ENCODE data around the gene CAMSAP1.
"Not testable (repeated sequence)": the region's sequence is repeated elsewhere in the genome, so short reads cannot be mapped to it uniquely, and the experiment has no call there.

The CAMSAP1 gene, protein sequence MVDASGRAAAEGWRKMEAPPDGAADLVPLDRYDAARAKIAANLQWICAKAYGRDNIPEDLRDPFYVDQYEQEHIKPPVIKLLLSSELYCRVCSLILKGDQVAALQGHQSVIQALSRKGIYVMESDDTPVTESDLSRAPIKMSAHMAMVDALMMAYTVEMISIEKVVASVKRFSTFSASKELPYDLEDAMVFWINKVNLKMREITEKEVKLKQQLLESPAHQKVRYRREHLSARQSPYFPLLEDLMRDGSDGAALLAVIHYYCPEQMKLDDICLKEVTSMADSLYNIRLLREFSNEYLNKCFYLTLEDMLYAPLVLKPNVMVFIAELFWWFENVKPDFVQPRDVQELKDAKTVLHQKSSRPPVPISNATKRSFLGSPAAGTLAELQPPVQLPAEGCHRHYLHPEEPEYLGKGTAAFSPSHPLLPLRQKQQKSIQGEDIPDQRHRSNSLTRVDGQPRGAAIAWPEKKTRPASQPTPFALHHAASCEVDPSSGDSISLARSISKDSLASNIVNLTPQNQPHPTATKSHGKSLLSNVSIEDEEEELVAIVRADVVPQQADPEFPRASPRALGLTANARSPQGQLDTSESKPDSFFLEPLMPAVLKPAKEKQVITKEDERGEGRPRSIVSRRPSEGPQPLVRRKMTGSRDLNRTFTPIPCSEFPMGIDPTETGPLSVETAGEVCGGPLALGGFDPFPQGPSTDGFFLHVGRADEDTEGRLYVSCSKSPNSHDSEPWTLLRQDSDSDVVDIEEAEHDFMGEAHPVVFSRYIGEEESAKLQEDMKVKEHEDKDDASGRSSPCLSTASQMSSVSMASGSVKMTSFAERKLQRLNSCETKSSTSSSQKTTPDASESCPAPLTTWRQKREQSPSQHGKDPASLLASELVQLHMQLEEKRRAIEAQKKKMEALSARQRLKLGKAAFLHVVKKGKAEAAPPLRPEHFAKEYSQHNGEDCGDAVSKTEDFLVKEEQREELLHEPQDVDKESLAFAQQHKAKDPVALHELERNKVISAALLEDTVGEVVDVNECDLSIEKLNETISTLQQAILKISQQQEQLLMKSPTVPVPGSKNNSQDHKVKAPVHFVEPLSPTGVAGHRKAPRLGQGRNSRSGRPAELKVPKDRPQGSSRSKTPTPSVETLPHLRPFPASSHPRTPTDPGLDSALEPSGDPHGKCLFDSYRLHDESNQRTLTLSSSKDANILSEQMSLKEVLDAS (N-terminal part only)

DNA sequence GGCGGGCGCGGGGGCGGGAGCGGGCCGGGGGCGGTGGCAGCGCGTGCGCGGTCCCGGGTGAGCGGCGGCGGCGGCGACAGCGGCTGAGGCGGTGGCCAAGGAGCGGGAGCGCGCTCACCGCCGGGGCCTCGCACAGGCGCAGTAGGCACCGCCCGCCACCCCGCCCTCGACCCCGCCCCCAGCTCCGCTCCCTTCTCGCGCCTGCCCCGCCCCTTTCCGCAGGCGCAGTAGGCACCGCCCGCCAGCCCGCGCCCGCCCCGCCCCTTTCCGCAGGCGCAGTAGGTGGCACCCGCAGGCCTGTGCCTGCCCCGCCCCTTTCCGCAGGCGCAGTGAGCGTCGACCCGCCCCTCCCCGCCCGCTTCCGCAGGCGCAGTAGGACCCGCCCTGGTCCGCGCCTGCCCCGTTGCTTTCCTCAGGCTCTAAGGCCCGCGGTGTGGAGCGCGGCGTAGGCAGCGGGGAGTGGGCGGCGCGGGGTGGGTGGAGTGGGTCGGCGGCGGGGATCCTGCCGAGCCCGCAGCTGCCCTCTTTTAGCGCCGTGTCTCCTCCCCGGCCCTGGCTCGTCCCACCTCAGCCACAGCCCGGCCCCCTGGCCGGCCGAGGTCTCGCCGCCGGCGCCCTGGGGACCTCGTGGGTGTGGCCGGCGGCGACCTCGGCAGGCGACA is at the start of gene CAMSAP1:
CAMSAP1 (minus strand) TSS at position 116 of the 662 bp plus-strand sequence. CDS start 387 bp downstream, outside the sequence.
- peak; percentile 94 to 96 for DNase-seq

DNA sequence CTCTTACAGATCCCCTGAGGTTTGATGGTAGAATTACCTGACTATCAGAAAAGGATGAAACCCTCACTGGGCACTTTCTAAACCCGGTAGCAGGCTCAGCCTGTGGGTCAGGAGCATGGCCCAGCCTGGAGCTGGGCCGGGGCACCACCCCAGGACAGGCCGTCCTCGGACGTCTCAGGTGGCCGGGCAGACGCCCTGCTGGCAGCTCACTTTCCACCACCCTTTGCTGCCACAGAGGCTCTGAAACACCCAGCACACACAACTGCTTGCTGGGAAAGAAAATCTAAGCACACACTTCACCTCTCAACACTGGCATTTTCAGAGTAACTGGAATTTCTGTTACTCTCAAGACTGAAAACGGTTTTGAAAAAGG is 49.4 kb upstream of the CAMSAP1 start:
- DNase-seq: no peak

DNA sequence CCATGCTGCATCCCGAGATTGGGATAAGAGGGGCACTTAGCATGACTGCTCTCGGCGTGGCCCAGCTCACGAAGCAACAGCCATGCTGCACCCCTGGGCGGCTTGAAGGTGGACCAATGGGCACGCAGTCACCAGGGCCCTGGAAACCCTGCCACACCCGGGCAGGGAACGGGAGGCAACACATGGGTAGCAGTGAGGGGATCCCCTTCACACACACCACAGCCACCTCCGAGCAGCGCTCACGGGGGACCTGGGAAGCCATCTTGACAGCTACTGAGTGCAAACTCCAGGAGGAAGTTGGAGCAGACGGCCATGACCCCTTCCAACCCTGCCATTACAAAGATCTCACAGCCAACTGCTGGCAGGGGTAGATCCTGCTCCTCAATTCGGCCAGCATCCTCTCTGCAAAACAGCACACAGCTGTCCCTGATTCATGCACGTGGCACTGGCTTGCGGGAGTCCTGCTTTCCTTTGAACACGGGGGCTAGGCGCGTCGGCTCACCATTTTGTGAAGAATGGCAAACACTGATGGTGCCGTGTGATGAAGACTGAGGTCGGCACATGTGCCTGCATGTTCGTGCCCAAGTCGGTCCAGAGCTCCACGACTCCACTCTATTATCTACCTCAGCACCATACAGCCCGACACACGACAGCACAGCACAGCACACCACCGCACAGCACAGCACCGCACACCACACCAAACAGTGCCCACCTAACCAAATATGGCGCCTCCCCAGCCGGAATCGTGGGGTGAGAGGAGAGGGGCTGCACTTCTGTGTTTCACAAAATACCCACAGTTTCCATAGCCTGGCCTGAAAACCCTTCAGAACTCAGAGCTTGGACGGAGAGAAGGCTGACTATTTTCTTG is 48.8 kb upstream of the CAMSAP1 start:
- DNase-seq: no peak

DNA sequence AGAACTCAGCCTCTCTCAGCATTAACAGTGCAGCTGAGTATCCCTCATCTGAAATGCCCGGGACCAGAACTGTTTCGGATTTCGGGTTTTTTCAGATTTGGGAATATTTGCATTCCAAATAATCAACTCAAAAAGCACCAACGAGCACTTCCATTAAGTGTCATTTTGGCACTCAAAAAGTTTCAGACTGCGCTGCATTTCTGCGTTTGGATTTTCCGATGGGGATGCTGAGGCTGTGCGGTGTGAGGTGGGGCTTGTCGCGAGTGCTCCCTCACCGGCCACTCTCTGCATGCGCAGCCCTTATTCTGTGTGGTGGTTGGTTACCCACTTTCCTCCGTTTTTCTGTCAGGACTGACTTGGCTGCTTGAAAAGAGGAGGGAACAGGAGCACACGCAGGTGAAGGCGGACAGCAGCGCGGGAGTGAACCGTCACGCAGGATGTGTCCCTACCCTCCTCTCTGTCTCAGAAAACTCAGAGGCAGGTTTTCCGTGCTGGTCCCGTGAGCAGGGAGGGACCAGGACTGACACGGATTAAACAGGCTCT is 45.4 kb upstream of the CAMSAP1 start:
- DNase-seq: no peak

DNA sequence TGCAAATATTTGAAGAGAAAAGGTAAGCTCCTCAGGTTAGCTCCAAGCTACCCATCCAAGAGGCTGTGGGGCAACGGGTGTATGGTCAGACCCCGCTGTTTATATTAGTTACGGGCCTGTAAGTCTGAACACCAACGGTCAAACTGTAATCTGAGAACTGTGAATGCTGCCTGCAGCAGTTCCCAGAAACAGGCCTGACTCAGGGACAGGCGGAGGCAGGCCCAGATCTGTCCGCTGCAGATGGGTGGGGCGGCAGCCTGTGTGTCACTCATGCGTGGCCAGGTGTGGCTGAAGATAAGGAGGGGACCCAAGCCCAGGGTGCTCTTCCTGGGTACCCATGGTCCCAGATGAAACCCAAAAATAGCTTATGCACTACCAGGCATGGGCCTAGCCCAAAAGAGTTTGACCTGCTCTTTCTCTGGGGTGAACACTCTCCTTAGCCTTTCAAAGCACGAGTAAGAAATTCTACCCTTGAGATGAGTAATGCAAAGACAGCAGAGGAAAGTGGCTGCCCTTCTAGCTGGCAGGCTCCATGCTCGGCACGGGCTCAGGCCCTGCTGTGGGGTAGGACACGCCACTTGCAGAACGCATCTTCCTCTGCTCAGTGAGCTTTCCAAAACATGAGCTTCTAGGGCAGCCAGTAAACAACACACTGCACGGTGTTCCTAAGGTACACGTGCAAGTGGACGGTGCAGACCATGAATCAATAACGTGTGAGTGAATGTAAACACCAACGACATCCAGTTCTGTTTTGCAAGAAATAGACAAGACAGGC is 44.7 kb upstream of the CAMSAP1 start:
- no peak for DNase-seq

DNA sequence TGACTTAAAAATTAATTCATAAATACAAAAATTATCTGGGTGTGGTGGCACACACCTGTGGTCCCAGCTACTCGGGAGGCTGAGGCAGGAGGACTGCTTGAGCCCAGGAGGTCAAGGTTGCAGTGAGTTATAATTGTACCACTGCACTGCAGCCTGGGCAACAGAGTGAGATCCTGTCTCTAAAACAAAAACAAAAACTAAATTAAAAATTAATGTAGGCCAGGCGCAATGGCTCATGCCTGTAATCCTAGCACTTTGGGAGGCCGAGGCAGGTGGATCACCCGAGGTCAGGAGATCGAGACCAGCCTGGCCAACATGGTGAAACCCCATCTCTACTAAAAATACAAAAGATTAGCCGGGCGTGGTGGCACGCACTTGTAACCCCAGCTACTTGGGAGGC is 44.0 kb upstream of the CAMSAP1 start:
- DNase-seq: not testable (repeated sequence)

DNA sequence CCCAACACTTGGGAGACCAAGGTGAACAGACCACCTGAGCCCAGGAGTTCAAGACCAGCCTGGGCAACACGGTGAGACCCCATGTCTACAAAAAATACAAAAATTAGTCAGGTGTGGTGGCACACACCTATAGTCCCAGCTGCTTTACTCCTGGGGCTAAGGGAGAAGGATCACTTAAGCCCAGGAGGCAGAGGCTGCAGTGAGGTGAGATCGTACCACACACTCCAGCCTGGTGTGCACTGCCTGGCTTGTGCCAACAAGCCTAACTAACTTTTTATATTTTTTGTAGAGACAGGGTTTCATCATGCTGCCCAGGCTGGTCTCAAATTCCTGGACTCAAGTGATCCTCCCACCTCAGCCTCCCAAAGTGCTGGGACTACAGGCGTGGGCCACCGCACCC is 43.5 kb upstream of the CAMSAP1 start:
- not testable (repeated sequence) for DNase-seq

DNA sequence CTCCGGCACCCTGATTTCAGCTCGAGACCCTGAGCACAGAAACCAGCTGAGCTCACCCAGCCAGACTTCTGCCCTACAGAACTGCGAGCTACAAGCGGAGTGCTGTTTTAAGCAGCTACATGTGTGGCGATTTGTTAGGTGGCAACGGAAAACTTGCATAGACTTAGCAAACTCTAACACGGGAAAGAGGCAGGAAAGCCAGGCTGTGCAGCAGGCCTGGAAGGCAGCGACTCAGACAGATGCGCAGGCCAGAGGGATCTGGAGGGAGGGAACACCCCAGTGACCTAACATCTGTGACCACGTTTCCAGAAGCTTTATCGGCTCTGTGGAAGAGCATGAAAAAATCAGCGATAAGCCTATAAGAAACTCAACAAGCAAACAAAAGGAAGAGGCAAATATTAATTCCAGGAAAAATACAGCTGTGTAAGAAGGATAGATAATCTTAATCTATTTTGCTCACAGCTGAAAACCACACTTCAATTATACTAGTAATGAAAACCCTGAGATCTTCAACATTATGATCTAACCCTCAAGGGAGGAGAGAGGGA is 42.9 kb upstream of the CAMSAP1 start:
- DNase-seq: no peak

DNA sequence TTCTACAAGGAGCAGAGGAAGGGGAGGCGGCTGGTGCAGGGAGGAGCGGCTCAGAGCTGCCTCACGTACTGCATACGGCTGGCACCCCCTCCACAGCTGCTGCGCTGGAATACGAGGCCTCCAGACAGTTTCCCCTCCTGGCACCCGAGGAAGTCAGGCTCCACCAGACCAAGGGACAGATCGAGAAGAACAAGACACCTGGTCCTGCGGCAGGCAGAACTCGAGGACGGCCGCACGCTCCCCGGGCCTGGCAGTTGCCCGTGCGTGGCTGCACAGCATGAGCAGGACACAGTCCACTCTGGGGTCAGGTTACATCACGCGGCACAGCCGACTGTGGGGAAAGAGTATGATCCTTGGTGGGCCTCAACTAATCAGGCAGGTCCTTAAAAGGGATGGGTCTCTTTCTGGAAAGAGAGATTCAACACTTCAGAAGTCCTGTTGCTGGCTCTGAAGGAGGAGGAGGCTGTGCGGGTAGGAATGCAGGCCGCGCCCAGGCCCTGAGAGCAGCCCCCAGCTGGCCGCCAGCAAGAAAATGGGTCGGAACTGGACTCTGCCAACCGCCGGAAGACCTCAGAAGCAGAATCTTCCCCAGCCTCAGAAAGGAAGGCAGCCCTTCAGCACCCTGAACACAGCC is 42.3 kb upstream of the CAMSAP1 start:
- no peak for DNase-seq

DNA sequence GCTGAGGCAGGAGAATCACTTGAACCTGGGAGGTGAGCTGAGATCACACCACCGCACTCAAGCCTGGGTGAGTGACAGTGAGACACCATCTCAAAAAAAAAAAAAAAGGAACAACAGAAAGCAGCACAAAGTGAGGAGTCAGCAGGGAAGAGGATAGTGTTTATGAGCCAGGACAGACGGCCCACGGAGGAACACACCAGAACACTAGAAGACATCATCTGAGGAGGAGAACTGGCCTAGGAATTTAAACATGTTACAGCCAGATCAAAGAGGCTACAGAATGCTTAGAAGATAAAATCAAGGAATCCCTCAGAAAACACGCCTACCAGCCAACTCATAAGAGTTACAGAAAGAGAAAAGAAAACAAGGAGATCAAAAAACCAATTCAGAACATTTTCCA is 41.6 kb upstream of the CAMSAP1 start:
- DNase-seq: no peak

DNA sequence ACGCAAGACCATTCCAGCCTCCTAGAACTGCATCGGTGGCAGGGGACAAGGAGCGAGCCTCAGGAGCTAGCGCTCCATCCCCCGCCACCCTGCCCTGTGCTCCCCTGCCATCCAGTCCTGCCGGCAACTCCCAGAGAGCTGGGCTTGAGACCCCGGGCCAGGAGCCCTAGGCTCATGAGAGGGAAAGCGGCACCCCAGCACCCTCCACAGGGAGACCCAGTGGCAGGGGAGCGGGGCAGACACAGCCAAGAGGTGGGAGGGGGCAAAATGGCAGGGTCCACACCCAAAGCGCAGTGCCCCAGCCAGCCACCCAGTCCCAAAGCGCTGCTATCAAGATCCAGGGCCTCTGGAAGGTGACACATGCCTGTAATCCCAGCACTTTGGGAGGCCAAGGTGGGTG is 41.1 kb upstream of the CAMSAP1 start:
- no peak for DNase-seq

DNA sequence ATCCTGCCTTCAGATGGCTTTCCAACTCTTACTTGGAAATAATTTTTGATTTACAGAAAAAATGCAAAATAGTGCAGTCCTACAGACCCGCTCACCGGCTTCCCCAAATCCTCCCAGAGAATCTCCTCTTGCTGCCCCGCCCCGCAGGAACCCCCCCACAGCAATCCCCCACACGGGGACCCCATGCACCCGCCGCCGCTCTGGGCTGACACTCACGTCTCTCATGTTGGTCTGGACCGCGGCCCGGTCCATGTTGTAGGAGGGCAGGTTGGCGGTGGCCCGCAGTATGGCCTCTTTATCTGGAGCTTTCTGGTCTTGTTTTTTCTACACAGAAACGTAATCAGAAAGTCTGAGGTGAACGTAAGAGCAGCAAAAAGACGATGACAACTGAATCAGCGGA is 40.2 kb upstream of the CAMSAP1 start:
- DNase-seq: no peak

DNA sequence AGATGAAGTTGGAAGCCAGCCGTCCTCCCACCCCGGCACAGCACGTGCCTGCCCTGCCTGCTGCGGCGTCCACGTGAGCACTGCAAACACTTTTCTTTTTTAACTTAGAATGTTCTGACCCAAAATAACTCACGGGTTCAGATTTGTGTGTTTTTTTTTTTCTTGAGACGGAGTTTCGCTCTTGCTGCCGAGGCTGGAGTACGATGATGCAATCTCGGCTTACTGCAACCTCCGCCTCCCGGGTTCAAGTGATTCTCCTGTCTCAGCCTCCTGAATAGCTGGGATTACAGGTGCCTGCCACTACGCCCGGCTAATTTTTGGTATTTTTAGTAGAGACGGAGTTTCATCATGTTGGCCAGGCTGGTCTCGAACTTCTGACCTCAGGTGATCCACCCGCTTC is 39.8 kb upstream of the CAMSAP1 start:
- DNase-seq: not testable (repeated sequence)

DNA sequence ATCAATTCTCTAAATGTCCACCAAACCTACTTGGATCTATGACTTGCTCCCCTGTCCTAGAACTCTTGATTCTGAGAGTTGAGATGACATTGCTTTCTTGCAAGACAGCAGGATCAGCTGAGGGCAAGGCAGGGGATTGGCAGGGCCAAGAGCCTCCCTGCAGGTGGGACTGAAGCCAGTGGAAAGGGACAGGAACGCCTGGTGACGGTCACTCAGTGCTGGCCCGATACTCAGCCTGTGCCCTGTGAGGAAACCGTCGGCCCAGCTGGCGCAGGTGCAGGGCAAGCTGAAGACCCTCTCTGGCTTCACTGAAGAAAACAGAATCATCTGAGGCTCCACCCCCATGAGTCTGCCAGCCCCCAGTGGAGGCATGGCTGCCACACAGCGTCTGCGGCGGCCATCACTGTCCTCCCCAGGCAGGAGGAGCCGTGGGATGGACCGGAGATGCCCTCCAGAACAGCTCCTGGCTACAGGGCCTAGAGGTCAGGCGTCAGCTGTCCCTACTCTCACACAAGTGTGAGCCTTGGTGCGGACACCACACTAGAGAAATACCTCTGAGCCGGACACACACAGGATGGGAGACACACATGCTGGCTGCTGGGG is 39.1 kb upstream of the CAMSAP1 start:
- DNase-seq: no peak

DNA sequence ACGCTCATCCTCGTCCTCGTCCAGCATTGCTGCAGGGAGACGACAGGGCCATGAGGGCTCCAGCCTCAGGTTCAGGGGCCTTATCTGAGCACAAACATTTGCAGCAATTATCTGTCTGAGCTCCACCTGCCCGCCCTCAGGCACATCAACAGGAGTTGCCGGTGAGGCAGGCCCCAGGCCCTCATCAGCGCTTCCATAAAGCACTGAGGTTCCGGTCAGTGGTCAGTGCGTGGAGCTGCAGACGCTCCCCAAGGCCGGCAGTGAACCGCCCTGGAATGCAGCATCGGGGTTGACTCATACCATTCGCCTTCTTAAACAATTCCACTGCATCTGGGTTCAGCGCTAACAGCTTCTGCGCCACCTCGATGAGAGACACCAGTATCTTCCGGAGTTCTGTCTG is 38.6 kb upstream of the CAMSAP1 start:
- no peak for DNase-seq

DNA sequence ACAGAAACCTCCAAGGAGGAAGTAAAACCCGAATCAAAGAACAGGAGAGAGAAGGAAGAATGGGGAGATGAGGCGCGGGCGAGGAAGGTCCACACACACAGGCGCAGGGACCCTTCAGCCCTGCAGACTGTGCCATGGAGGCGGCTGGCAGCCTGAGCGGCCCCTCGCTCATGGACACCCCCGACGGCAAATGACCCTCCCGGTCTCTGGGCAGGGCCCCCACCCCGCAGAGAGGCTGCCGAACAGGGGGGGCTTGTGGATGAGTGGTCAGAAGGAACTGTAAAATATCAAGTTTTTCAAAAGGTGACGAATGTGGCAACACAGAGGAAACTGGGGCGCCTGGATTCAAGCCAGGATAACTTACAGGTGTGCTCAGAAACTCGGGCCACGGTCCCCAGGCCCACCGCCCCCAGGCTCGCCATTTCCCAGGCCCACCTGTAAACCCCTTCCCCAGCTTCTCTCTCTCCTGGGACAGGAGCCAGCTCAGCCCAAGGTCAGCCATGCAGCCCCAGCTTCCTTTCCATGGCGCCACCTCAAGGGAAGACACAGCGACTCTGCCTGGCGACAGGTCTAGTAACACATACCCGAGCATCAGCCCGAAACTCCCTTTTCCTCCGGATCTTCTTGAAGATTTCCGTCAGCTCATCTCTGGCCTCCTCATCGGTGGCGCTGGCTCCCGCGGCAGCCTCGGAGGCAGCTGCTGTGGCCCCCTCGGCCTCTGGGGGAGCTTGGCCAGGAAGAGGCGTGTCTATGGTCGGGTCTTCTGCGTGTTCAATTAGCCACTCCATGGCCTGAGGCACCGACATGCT is 37.3 kb upstream of the CAMSAP1 start:
- DNase-seq: no peak

DNA sequence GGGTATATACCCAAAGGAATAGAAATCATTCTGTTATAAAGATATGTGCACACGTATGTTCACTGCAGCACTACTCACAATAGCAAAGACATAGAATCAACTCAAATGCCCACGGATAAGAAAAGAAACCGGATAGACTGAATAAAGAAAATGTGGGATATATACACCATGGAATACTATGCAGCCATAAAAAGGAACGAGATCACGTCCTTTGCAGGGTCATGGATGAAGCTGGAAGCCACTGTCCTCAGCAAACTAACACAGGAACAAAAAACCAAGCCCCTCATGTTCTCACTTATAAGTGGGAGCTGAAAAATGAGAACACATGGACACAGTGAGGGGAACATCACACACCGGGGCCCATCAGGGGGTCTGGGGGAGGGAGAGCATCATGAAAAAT is 36.3 kb upstream of the CAMSAP1 start:
- not testable (repeated sequence) for DNase-seq

DNA sequence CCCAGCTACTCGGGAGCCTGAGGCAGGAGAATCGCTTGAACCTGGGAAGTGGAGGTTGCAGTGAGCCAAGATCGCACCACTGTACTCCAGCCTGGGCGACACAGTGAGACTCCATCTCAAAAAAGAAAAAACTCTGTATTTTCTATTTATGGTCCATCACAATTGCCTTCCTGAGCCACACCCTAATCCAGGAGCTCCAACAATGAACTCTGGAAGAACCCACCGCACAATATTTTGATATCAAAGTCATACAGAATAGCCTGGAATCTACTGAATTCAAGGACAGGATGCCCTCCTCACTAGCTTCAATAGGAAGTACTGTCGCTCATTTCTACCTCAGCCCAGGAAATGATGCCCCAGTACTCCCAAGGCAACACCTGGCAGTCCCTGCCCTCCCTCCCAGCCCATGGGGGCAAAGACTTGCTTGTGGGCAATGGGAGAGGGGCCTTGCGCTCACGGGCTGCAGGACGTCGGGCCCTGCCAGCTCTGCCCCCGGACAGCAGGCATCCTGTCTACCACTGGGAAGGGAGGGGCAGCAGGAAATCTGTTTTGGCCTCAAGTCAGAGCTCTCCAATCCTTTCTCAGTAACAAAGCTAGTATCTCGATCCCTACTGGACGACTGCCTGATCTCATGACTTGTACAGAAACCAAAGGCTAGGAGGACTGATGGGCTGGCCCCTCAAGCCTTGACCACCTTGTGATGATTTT is 34.1 kb upstream of the CAMSAP1 start:
- DNase-seq: no peak

Data from CD4-positive, alpha-beta T cell treated with Interleukin-1 beta for 1 hour (primary cell).